B cell (primary cell): ENCODE data around the gene RPAP3. TPM values are rescaled to one million over a fixed set of nuclear protein-coding genes. Genes with fewer than 3 reads are reported as not detected.

Experiments used
- ATAC-seq: fragments of 200-7000 bp; cut with Tn5 transposase; one replicate; pipeline ENCODE4 v1.10.0; 2021; ENCODE audit warnings: low read depth, mild to moderate bottlenecking, moderate number of reproducible peaks, moderate library complexity
- CTCF ChIA-PET: fragments of 350-600 bp; sonication (Branson Sonifier 250); formaldehyde crosslinking; loops from one replicate; lab custom pipeline; 2021; ENCODE audit warnings: antibody characterized with exemption, inconsistent platforms; lab: Charles Lee
- POLR2A ChIA-PET: fragments of 350-600 bp; sonication (Branson Sonifier 250); formaldehyde crosslinking; loops from one replicate; lab custom pipeline; 2021; ENCODE audit warnings: antibody characterized with exemption; lab: Charles Lee
- DNase-seq: peaks from one replicate; pipeline ENCODE4 v3.0.0; 2013
- H2AFZ ChIP-seq: 2 replicates; pipeline ENCODE4 v1.6.1; 2012; ENCODE audit warnings: mild to moderate bottlenecking, low read depth, low read length; ENCODE audit not compliant: insufficient read depth, poor library complexity, severe bottlenecking
- H3K27ac ChIP-seq, 2 donors: 1 replicate in 1 of 2; 2 replicates in 1 of 2; pipeline ENCODE4 v1.5.1; 2012 to 2013; ENCODE audit warnings: low read length in 2 of 2, mild to moderate bottlenecking in 2 of 2, moderate library complexity in 1 of 2
- H3K27me3 ChIP-seq, 4 experiments: fragments of 200-600 bp in 1 of 4; sonication (generic) in 1 of 4; replicated peaks in 1 of 4; 1 replicate in 2 of 4; 2 replicates in 2 of 4; pipeline versions ENCODE4 v1.6.1 to v1.7.0; 2013 to 2016; ENCODE audit warnings: low read length in 3 of 4, mild to moderate bottlenecking in 2 of 4, mixed read lengths in 1 of 4, moderate library complexity in 1 of 4; ENCODE audit not compliant: insufficient read depth in 4 of 4, control insufficient read depth in 3 of 4; ENCODE audit errors: control extremely low read depth in 1 of 4
- H3K36me3 ChIP-seq, 2 experiments: replicated peaks in 1 of 2; 1 replicate in 1 of 2; 2 replicates in 1 of 2; pipeline versions ENCODE4 v1.6.1 to v1.7.1; 2013; ENCODE audit warnings: low read length in 1 of 2; ENCODE audit not compliant: insufficient read depth in 2 of 2, control insufficient read depth in 1 of 2; ENCODE audit errors: control extremely low read depth in 1 of 2, extremely low read depth in 1 of 2
- H3K4me1 ChIP-seq, 2 donors: fragments of 200-600 bp in 1 of 2; sonication (generic) in 1 of 2; 1 replicate in 1 of 2; 2 replicates in 1 of 2; pipeline versions ENCODE4 v1.5.1 to v1.6.1; 2013 to 2017; ENCODE audit warnings: low read length in 2 of 2; ENCODE audit not compliant: control insufficient read depth in 2 of 2, insufficient read depth in 2 of 2
- H3K4me2 ChIP-seq: replicated peaks from 2 replicates; pipeline ENCODE3; 2012; ENCODE audit warnings: mild to moderate bottlenecking, low read depth, low read length; ENCODE audit not compliant: poor library complexity, severe bottlenecking
- H3K4me3 ChIP-seq, 5 experiments: fragments of 200-600 bp in 1 of 5; sonication (generic) in 1 of 5; 1 replicate in 3 of 5; 2 replicates in 2 of 5; pipeline versions ENCODE4 v1.5.1 to v1.7.0; 2011 to 2016; ENCODE audit warnings: low read length in 4 of 5, mild to moderate bottlenecking in 4 of 5, low read depth in 2 of 5, control low read depth in 1 of 5, moderate library complexity in 1 of 5; ENCODE audit not compliant: insufficient read depth in 1 of 5; ENCODE audit errors: control extremely low read depth in 1 of 5, extremely low read depth in 1 of 5
- H3K79me2 ChIP-seq: fragments of 200-600 bp; sonication (generic); one replicate; pipeline ENCODE4 v1.6.0; 2016; ENCODE audit warnings: low read length; ENCODE audit not compliant: control insufficient read depth, insufficient read depth
- H3K9ac ChIP-seq: fragments of 200-600 bp; sonication (generic); 2 replicates; pipeline ENCODE4 v1.6.1; 2017; ENCODE audit warnings: mild to moderate bottlenecking, low read length, moderate library complexity
- H3K9me3 ChIP-seq, 3 donors: one replicate each; pipeline versions ENCODE4 v1.6.1 to v1.7.1; 2013; ENCODE audit warnings: low read length in 2 of 3; ENCODE audit not compliant: control insufficient read depth in 2 of 3, insufficient read depth in 1 of 3; ENCODE audit errors: control extremely low read depth in 1 of 3
- H4K20me1 ChIP-seq: 2 replicates; pipeline ENCODE4 v1.6.0; 2012; ENCODE audit warnings: mild to moderate bottlenecking, low read length; ENCODE audit not compliant: insufficient read depth, control insufficient read depth, poor library complexity, severe bottlenecking
- H3K27ac Mint-ChIP-seq: one replicate; pipeline ENCODE4 v1.8.0; 2021; ENCODE audit warnings: mixed read lengths
- H3K27me3 Mint-ChIP-seq: one replicate; pipeline ENCODE4 v1.8.0; 2021; ENCODE audit warnings: mixed read lengths
- H3K4me1 Mint-ChIP-seq: one replicate; pipeline ENCODE4 v1.8.0; 2021; ENCODE audit warnings: mixed read lengths
- H3K4me3 Mint-ChIP-seq: one replicate; pipeline ENCODE4 v1.8.0; 2021; ENCODE audit warnings: mixed read lengths
- H3K9me3 Mint-ChIP-seq: one replicate; pipeline ENCODE4 v1.8.0; 2022; ENCODE audit warnings: mixed read lengths; ENCODE audit not compliant: insufficient read depth
- EZH2 ChIP-seq: IDR thresholded peaks from 2 replicates; pipeline ENCODE4 v1.6.1; 2012; ENCODE audit warnings: borderline replicate concordance, low read depth, mild to moderate bottlenecking, moderate library complexity, low read length; ENCODE audit not compliant: insufficient read depth, poor library complexity, severe bottlenecking
- WGBS: methylation state at CpG from one replicate; pipeline ENCODE4 v1.1.5; 2013; ENCODE audit warnings: missing lambda C conversion rate; ENCODE audit not compliant: insufficient coverage; 5-methylcytosine and 5-hydroxymethylcytosine counted together
- intact Hi-C: fragments of 100-400 bp; cut with micrococcal nuclease; formaldehyde crosslinking; loops from one replicate; pipeline ENCODE4 v1.10.0; 2022
- polyA plus RNA-seq: library from polyadenylated mRNA; depleted of rRNA; stranded (reverse); fragments of >200 nt; gene quantifications from 2 replicates; pipeline ENCODE4 v1.2.3, GENCODE V29; 2012
- total RNA-seq, 2 donors: library from RNA; stranded (reverse); fragments of 120-200 nt in 1 of 2; gene quantifications; 1 replicate in 1 of 2; 2 replicates in 1 of 2; pipeline versions ENCODE4 v1.2.3 to v1.2.4, GENCODE V29; 2013 to 2022
- TF ChIP-seq, protein P1 (sequence below): fragments of 200-600 bp; IDR thresholded peaks from one replicate; pipeline ENCODE4 v1.8.0; 2022; ENCODE audit warnings: antibody characterized with exemption, mild to moderate bottlenecking

The RPAP3 gene
- total and polyA plus RNA-seq, 2 donors (not counting 1 experiment from before 2014, with no cell fraction given), result 9.1 to 47.2 TPM

DNA sequence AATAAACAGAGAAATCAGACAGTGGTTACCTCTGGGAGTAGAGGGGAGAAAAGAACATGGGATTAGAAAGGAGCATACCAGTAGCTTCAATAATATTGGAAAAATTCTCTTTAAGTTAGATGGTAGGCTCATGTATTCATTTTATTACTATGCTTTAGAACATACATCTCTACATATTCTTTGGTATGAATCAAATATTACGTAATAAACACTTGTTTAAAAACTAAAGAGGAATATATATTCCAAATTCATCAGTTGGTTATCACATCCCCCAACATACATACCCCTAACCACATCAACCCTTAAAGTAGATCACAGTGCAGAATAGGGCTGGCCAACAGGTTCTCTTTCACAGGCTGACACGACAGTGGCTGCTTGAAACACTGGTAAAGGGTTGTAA is 5.6 kb downstream of the RPAP3 start:
- CTCF ChIA-PET, result no interaction called here
- Mint-ChIP-seq H3K4me1 (peaks cover 59% of the 10 kb centered on the region), H3K27me3 (no peaks in the 10 kb centered on the region), H3K9me3 (no peaks in the 10 kb centered on the region), H3K27ac (peak overlapping the region; percentile 34), H3K4me3 (no peak overlapping the region)
- no CpG with 5 or more reads among the region's 2 CpGs for WGBS
- H3K79me2 ChIP-seq, result peaks cover 38% of the 10 kb centered on the region
- H2AFZ ChIP-seq, result no peak overlapping the region
- peak overlapping the region in 1 of 2 donors; percentile 31 for H3K27ac ChIP-seq
- H3K4me2 ChIP-seq, result no peak overlapping the region
- H3K4me1 ChIP-seq, result peaks cover 37% of the 10 kb centered on the region in 2 donors
- H3K9me3 ChIP-seq, result no peaks in the 10 kb centered on the region
- H3K4me3 ChIP-seq, result no peak overlapping the region
- POLR2A ChIA-PET, result no interaction called here
- DNase-seq, result no peak
- peaks cover 0 to 23% of the 10 kb centered on the region in 2 experiments for H3K36me3 ChIP-seq
- TF ChIP-seq, protein P1, sequence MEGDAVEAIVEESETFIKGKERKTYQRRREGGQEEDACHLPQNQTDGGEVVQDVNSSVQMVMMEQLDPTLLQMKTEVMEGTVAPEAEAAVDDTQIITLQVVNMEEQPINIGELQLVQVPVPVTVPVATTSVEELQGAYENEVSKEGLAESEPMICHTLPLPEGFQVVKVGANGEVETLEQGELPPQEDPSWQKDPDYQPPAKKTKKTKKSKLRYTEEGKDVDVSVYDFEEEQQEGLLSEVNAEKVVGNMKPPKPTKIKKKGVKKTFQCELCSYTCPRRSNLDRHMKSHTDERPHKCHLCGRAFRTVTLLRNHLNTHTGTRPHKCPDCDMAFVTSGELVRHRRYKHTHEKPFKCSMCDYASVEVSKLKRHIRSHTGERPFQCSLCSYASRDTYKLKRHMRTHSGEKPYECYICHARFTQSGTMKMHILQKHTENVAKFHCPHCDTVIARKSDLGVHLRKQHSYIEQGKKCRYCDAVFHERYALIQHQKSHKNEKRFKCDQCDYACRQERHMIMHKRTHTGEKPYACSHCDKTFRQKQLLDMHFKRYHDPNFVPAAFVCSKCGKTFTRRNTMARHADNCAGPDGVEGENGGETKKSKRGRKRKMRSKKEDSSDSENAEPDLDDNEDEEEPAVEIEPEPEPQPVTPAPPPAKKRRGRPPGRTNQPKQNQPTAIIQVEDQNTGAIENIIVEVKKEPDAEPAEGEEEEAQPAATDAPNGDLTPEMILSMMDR, result no peak
- no peak for TF ChIP-seq EZH2
- H3K27me3 ChIP-seq, result no peaks in the 10 kb centered on the region
- peaks cover 13% of the 10 kb centered on the region for H4K20me1 ChIP-seq
- intact Hi-C loops, result loop anchor here (10.0 kb wide), 2 partner anchors 485 to 505 kb away; partner anchors contain the start of gene CCDC184
- no peak for ATAC-seq
- no peak overlapping the region for H3K9ac ChIP-seq

DNA sequence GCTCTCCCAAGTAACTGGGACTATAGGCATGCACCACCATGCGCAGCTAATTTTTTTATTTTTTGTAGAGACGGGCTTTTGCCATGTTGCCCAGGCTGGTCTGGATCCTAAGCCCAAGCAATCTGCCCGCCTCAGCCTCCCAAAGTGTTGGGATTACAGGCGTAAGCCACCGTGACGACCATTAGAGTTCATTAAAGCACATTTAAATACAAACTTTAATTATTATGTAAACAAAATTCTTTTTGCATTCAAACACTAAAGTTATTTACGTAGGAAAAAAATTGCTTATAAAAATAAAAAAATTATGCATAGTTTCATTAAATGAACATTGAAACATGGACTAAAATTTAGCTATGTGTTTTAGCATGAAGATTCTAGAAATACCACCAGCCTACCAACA is 7.2 kb downstream of the RPAP3 start:
- 95% methylated on average over 3 of the region's 7 CpGs for WGBS
- H3K9me3 Mint-ChIP-seq, result no peaks in the 10 kb centered on the region
- H3K9ac ChIP-seq, result no peak overlapping the region
- intact Hi-C loops, result no loop called here
- H3K27me3 Mint-ChIP-seq, result no peaks in the 10 kb centered on the region
- no peak for DNase-seq
- H3K27ac Mint-ChIP-seq, result peak overlapping the region; percentile 46
- peaks cover 3 to 31% of the 10 kb centered on the region in 2 experiments for H3K36me3 ChIP-seq
- TF ChIP-seq, protein P1, result no peak
- no peak for TF ChIP-seq EZH2
- no peak for ATAC-seq
- CTCF ChIA-PET, result interaction anchor here (0.6 to 3.1 kb wide), 9 partner anchors 9 to 139 kb away, joined by 3 to 19 read pairs (median 5); no protein-coding TSS in a partner anchor
- no peak overlapping the region for H3K4me3 Mint-ChIP-seq
- POLR2A ChIA-PET, result no interaction called here
- peaks cover 35% of the 10 kb centered on the region for H3K79me2 ChIP-seq
- H3K4me3 ChIP-seq, result no peak overlapping the region
- H3K4me2 ChIP-seq, result peak overlapping the region; percentile 67
- H3K27me3 ChIP-seq, result no peaks in the 10 kb centered on the region
- no peak overlapping the region for H2AFZ ChIP-seq
- H3K27ac ChIP-seq, result peak overlapping the region in 1 of 2 donors; percentile 41
- H4K20me1 ChIP-seq, result no peaks in the 10 kb centered on the region
- no peaks in the 10 kb centered on the region for H3K9me3 ChIP-seq
- peaks cover 50% of the 10 kb centered on the region for H3K4me1 Mint-ChIP-seq
- H3K4me1 ChIP-seq, result peaks cover 22 to 25% of the 10 kb centered on the region in 2 donors
